AG09319 (cell line): Measurements from ENCODE around the gene TRIM3.

Experiments
- DNase-seq: peaks from one replicate; pipeline ENCODE4 v3.0.0-alpha.2; 2010; ENCODE audit warnings: low read depth; ENCODE audit errors: extremely low read depth
- CTCF ChIP-seq: IDR thresholded peaks from 2 replicates; pipeline ENCODE4 v1.5.1; 2011; ENCODE audit warnings: low read depth, mild to moderate bottlenecking, inconsistent platforms, low read length, moderate library complexity

The TRIM3 gene

GRCh38 chr11:6401464-6401863, 72.3 kb downstream of the TRIM3 start:
- TF ChIP-seq CTCF, result no peak
- no peak for DNase-seq

- no peak for DNase-seq
- no peak for TF ChIP-seq CTCF
Measured at GRCh38 chr11:6400431-6401345, 73.1 kb downstream of the TRIM3 start.
